Measurements from ENCODE around the gene PAN2.

PAN2 gene

GRCh38 chr12:56333679-56334489 lies at the start of gene PAN2:
Gene PAN2 (minus strand): TSS chr12:56334000. CDS start chr12:56333094, 906 bp downstream.
- in situ Hi-C loops (cut with HindIII; ENCODE audit: low sequenced_read_pairs), result no loop called here

GRCh38 chr12:56382611-56383010 lies 48.8 kb upstream of the PAN2 start:
- in situ Hi-C loops (cut with HindIII; ENCODE audit: low sequenced_read_pairs), result no loop called here

GRCh38 chr12:56377989-56378316 lies 44.2 kb upstream of the PAN2 start:
- in situ Hi-C loops (cut with HindIII; ENCODE audit: low sequenced_read_pairs), result no loop called here

- in situ Hi-C loops (cut with HindIII; ENCODE audit: low sequenced_read_pairs), result no loop called here
Observed at GRCh38 chr12:56377310-56377988, 43.6 kb upstream of the PAN2 start.

- in situ Hi-C loops (cut with HindIII; ENCODE audit: low sequenced_read_pairs), result no loop called here
Observed at GRCh38 chr12:56375598-56376434, 42.0 kb upstream of the PAN2 start.

- in situ Hi-C loops (cut with HindIII; ENCODE audit: low sequenced_read_pairs), result no loop called here
Observed at GRCh38 chr12:56374726-56375597, 41.2 kb upstream of the PAN2 start.

GRCh38 chr12:56373515-56373914 lies 39.7 kb upstream of the PAN2 start:
- in situ Hi-C loops (cut with HindIII; ENCODE audit: low sequenced_read_pairs), result no loop called here

- in situ Hi-C loops (cut with HindIII; ENCODE audit: low sequenced_read_pairs), result no loop called here
Observed at GRCh38 chr12:56366948-56367347, 33.1 kb upstream of the PAN2 start.

- in situ Hi-C loops (cut with HindIII; ENCODE audit: low sequenced_read_pairs), result loop anchor here (5.0 kb wide), 1 partner anchor 45 kb away; the partner anchor contains the start of gene CNPY2
Observed at GRCh38 chr12:56362130-56363059, 28.6 kb upstream of the PAN2 start, which contains the start of gene APOF. Gene APOF (minus strand): TSS chr12:56362857. CDS start chr12:56362745, 112 bp downstream.

GRCh38 chr12:56361487-56362129 lies 27.8 kb upstream of the PAN2 start:
- in situ Hi-C loops (cut with HindIII; ENCODE audit: low sequenced_read_pairs), result loop anchor here (5.0 kb wide), 1 partner anchor 44 kb away; the partner anchor contains the start of gene CNPY2

- in situ Hi-C loops (cut with HindIII; ENCODE audit: low sequenced_read_pairs), result loop anchor here (5.0 kb wide), 1 partner anchor 43 kb away; the partner anchor contains the start of gene CNPY2
Observed at GRCh38 chr12:56359851-56360767, 26.3 kb upstream of the PAN2 start, which contains the start of gene STAT2. Gene STAT2 (minus strand): TSS chr12:56360107. CDS start chr12:56356571, 3,536 bp downstream.

- in situ Hi-C loops (cut with HindIII; ENCODE audit: low sequenced_read_pairs), result no loop called here
Observed at GRCh38 chr12:56358836-56359532, 25.2 kb upstream of the PAN2 start.

- in situ Hi-C loops (cut with HindIII; ENCODE audit: low sequenced_read_pairs), result no loop called here
Observed at GRCh38 chr12:56351325-56351724, 17.5 kb upstream of the PAN2 start.

- in situ Hi-C loops (cut with HindIII; ENCODE audit: low sequenced_read_pairs), result no loop called here
Observed at GRCh38 chr12:56350662-56351061, 16.9 kb upstream of the PAN2 start.

GRCh38 chr12:56348776-56349175 lies 15.0 kb upstream of the PAN2 start:
- in situ Hi-C loops (cut with HindIII; ENCODE audit: low sequenced_read_pairs), result loop anchor here (5.0 kb wide), 1 partner anchor 59 kb away; no protein-coding TSS in a partner anchor

GRCh38 chr12:56347255-56347654 lies 13.5 kb upstream of the PAN2 start:
- in situ Hi-C loops (cut with HindIII; ENCODE audit: low sequenced_read_pairs), result loop anchor here (5.0 kb wide), 1 partner anchor 60 kb away; no protein-coding TSS in a partner anchor

GRCh38 chr12:56346675-56347074 lies 12.9 kb upstream of the PAN2 start:
- in situ Hi-C loops (cut with HindIII; ENCODE audit: low sequenced_read_pairs), result loop anchor here (5.0 kb wide), 1 partner anchor 61 kb away; no protein-coding TSS in a partner anchor

All from endothelial cell of hepatic sinusoid (primary cell).